HG03060 (cell line): ENCODE measurements around the gene SENP5.
"Not testable (repeated sequence)": the region's sequence is repeated elsewhere in the genome, so short reads cannot be mapped to it uniquely, and the experiment has no call there.

Experiments
- ATAC-seq: cut with Tn5 transposase; IDR thresholded peaks from one replicate; pipeline ENCODE4 v1.9.1; 2021; ENCODE audit warnings: low read depth, moderate number of reproducible peaks; ENCODE audit not compliant: unreplicated experiment

The SENP5 gene

DNA sequence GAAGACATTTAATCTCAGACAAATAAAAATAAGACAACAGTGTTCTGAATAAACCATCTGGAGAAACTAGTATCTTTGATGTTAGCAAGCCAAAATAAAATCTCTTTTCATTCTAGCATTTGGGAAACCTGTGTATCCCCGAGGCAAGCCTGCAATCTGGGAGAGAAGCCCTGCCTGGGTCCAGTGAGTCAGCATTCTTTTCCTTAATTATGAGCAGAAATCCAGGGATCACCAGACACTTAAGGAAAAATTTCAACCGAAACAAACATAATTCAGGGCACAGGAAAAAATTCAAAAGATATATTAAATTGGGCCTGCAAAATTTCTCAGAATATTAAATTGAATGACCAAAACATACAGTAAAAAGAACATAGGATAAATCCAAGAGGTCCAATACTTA is 70.4 kb downstream of the SENP5 start:
- no peak for ATAC-seq

- no peak for ATAC-seq
These were observed 70.9 kb downstream of the SENP5 start for GRCh38 chr3:196938576-196938975.

DNA sequence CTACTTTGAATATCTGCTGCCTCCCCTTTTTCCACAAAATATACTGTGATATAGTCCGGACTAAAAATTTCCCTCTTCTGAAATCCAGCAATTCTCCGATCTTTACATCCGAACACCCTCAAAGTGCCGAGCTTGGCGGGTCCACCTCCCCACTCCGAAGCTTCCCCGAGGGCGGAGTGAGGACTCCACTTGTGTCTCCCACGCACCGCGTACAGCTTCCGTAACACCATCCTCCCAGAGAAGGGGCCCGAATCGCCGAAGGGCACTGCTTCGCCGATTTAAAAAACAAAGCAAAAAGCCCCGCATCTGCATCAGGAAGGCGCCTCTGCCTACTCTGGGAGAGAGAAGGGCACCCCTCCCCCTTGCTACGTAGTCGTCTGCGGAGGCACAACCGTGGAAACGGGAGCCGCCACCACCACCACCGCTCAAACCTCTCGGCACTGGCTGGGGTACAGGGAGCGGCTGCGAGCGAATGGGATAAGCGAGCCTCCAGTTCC is 74.1 kb downstream of the SENP5 start:
- no peak for ATAC-seq

GRCh38 chr3:196942226-196942914 is 74.7 kb downstream of the SENP5 start, which contains the start of gene NCBP2:
NCBP2 (minus strand) TSS chr3:196942528; CDS start chr3:196942503, 25 bp downstream.
- ATAC-seq, result peak; percentile 81

DNA sequence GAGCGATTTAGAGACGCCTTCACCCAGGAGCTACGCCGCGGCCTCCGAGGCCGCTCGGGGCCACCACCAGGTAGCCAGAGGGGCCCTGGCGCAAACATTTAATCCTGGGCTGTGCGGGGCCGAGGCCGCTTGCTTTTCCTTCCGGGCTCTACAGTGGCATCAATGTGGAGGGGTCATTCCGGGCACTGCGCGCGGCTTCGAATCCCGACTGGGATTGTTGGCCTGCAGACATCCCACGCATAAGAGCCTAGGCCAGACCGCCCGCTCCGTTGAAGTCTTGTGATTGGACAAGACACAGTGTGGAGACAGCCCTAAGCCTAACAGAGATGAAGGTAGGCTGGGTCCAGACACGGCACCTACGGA is 75.2 kb downstream of the SENP5 start:
- peak; percentile 4 for ATAC-seq

DNA sequence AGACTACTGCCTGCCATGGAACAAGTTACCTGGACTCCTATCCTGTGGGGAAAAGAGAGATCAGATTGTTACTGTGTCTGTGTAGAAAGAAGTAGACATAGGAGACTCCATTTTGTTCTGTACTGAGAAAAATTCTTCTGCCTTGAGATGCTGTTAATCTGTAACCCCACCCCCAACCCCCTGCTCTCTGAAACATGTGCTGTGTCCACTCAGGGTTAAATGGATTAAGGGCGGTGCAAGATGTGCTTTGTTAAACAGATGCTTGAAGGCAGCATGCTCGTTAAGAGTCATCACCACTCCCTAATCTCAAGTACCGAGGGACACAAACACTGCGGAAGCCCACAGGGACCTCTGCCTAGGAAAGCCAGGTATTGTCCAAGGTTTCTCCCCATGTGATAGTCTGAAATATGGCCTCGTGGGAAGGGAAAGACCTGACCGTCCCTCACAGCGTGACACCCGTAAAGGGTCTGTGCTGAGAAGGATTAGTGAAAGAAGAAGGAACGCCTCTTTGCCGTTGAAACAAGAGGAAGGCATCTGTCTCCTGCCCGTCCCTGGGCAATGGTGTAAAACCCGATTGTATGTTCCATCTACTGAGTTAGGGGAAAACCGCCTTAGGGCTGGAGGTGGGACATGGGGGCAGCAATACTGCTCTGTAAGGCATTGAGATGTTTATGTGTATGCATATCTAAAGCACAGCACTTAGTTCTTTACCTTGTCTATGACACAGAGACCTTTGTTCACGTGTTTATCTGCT is 76.5 kb downstream of the SENP5 start:
- not testable (repeated sequence) for ATAC-seq

GRCh38 chr3:196947136-196947859 is 79.6 kb downstream of the SENP5 start:
- ATAC-seq, result no peak

DNA sequence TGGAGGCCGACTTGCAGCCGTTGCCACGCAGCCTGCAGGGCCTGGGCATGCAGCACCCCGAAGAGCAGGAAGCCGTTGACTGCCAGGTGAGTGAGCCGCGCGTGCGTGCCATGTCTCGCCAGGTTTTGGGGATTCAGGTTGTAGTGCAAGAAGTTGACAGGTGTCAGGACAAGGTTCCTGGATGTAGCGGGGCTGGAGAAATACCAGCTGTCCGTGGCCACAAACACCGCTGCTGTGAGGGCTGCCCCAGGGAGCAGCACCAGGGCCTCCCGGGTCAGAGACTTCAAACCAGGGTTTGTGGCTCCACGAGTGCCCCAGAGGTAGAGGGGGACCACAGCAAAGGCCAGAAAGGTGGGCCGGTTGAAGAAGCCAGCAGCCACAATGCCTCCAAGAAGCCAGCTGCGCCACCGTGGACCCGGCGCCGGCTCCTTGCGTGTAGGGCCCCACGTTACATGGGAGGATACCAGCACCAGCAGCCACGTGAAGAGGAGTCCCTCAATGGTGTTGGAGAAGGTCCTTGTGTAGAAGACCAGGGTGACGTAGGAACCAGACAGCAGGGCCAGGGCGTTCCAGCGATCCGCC is 80.2 kb downstream of the SENP5 start:
- no peak for ATAC-seq

DNA sequence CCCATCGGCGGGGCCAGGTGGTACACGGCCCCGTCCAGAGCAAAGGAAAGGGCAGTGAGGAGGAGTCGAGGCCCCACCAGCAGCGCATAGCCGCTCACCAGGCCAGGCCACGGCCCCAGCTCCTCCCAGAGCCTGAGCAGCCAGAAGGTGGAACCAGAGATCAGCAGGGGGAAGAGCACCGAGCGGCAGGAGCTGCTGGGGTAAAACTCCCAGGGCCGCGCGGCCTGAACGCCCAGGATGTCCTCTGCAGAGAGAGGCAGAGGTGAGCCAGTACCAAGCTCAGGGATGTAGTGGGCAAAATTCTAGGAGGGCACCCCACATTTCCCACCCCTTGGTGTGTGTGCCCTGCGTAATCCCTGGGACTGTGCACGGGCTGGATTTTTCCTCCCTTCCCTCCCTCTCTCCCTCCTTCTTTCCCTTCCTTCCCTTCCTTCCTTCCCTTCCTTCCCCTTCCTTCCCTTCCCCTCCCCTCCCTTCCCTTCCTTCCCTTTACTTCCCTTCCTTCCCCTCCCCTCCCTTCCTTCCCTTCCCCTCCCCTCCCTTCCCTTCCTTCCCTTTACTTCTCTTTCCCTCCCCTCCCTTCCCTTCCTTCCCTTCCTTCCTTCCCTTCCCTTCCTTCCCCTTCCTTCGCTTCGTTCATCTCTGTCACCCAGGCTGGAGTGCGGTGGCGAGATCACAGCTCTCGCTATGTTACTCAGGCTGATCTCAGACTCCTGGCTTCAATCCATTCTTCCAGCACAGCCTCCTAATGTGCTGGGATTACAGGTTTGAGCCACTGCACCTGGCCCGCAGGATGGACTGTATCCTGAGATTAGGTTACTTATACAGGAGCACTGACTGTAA is 80.9 kb downstream of the SENP5 start:
- no peak for ATAC-seq

DNA sequence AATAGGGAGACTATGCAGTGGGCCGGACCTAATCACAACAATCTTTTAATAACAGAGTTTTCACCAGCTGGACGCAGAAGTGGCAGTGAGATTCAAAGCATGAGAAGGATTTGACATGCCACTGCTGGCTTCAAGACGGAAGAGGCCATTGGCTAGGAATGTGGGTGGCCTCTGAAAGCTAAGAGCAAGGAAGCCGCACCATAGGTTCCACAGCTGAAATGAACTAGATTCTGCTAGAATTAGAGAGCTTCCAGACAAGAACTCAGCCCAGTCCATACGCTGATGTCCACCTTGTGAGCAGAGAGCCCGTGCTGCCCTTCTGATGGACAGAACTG is 81.5 kb downstream of the SENP5 start:
- ATAC-seq, result no peak

DNA sequence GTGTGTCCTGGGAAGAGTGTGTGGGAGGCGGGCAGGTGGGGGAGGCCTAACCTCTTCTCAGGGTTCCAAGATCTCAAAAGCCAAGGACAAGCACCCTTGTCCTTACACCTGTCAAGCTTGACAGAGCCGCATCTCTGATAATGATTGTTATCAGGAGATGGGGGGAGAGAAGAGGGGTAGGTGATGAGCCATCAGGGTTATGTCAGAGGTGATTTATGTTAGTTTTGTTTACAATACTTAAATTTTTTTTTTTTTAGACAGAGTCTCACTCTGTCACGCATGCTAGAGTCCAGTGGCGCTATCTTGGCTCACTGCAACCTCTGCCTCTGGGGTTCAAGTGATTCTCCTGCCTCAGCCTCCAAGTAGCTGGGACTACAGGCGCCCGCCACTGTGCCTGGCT is 82.0 kb downstream of the SENP5 start:
- ATAC-seq, result no peak

DNA sequence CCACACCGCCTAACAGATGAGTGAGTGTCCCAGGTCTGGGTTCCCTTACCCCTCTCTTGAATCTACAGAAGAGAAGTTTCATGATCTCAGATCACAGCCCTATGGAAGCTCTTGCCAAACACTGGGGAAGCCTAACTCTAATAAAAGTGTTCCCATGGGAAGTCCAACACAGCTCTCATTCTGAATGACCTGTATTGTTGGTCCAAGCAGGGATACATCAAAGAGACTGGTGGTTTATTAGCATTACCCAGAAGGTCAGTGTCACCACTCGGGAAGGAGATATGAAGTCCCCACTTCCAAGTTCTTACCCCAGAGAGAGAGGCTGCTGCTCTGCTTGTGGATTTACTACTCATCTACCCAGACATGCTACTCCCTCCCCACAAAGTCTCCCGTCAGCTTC is 83.7 kb downstream of the SENP5 start:
- no peak for ATAC-seq

GRCh38 chr3:196954832-196955231 is 87.1 kb downstream of the SENP5 start:
- ATAC-seq, result no peak

DNA sequence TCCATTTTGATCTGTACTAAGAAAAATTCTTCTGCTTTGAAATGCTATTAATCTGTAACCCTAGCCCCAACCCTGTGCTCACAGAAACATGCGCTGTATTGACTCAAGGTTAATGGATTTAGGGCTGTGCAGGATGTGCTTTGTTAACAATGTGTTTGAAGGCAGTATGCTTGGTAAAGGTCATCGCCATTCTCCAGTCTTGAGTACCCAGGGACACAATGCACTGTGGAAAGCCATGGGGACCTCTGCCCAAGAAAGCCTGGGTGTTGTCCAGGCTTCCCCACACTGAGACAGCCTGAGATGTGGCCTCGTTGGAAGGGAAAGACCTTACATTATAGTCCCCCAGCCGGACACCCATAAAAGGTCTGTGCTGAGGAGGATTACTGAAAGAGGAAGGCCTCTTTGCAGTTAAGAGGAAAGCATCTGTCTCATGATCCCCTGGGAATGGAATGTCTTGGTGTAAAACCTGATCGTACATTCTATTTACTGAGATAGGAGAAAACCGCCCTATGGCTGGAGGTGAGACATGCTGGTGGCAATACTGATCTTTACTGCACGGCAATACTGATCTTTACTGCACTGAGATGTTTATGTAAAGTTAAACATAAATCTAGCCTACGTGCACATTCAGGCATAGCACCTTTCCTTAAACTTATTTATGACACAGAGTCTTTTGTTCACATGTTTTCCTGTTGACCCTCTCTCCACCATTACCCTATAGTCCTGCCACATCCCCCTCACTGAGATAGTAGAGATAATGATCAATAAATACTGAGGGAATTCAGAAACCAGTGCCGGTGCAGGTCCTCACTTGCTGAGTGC is 94.6 kb downstream of the SENP5 start:
- ATAC-seq, result no peak

DNA sequence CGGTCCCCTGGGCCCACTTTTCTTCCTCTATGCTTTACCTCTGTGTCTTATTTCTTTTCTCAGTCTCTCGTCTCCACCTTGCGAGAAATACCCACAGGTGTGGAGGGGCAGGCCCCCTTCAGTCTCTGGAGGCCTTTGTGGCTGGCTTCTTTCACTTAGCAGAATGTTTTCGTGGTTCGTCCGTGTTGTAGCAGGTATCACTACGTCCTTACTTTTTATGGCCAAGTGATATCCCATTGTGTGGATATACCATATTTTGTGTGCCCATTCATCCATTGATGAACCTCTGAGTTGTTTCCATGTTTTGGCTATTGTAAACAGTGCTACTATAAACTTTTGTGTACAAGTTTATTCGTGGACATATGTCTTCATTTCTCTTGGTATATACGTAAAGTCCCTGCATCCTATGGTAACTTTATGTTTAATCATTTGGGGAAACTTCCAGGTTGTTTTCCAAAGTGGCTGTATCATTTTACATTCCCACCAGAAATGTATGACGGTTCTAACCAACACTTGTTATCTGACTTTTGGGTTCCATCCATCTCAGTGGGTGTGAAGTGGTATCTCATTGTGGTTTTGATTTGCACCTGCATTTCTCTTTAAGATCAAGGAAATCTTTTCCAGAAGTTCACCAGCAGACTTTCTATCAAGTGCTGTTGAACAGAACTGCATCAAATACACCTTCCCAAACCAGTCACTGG is 95.4 kb downstream of the SENP5 start:
- no peak for ATAC-seq

GRCh38 chr3:196963631-196963953 is 95.9 kb downstream of the SENP5 start:
- ATAC-seq, result no peak

- ATAC-seq, result no peak
These were observed 97.5 kb downstream of the SENP5 start for GRCh38 chr3:196965112-196965803.

GRCh38 chr3:196965804-196966173 is 98.1 kb downstream of the SENP5 start:
- no peak for ATAC-seq
